GM23338 (cell line): ENCODE measurements around the gene PRRT1.

Experiments used
- CREB1 ChIP-seq: fragments of 250-450 bp; sonication (Bioruptor Pico); IDR thresholded peaks from 2 replicates; pipeline ENCODE4 v1.5.0; 2020; ENCODE audit warnings: low read depth, mild to moderate bottlenecking, moderate library complexity
- CTCF ChIP-seq, 2 experiments: fragments of 200-600 bp in 1 of 2; sonication (generic) in 1 of 2; conservative IDR thresholded peaks; 2 replicates each; pipeline versions ENCODE4 v1.5.1 to v1.6.1; 2016 to 2017; ENCODE audit warnings: antibody characterized with exemption in 2 of 2, low read depth in 2 of 2, mild to moderate bottlenecking in 2 of 2, moderate library complexity in 1 of 2
- ETS1 ChIP-seq: IDR thresholded peaks from 2 replicates; pipeline ENCODE4 v1.6.1; 2016; ENCODE audit warnings: antibody characterized with exemption
- EZH2 ChIP-seq: fragments of 200-600 bp; sonication (generic); IDR thresholded peaks from one replicate; pipeline ENCODE4 v1.8.0; 2017; ENCODE audit warnings: antibody characterized with exemption, mild to moderate bottlenecking, low read depth; ENCODE audit not compliant: unreplicated experiment
- EZH2phosphoT487 ChIP-seq: fragments of 200-600 bp; sonication (generic); IDR thresholded peaks from one replicate; pipeline ENCODE4 v1.8.1; 2018; ENCODE audit warnings: antibody characterized with exemption; ENCODE audit not compliant: unreplicated experiment
- JUNB ChIP-seq: IDR thresholded peaks from one replicate; pipeline ENCODE4 v1.6.1; 2016; ENCODE audit warnings: antibody characterized with exemption; ENCODE audit not compliant: unreplicated experiment
- NANOG ChIP-seq: IDR thresholded peaks from 2 replicates; pipeline ENCODE4 v1.6.1; 2016; ENCODE audit warnings: antibody characterized with exemption, borderline replicate concordance
- POLR2AphosphoS5 ChIP-seq: IDR thresholded peaks from 2 replicates; pipeline ENCODE4 v1.6.1; 2016; ENCODE audit warnings: antibody characterized with exemption, low read depth
- REST ChIP-seq: IDR thresholded peaks from one replicate; pipeline ENCODE4 v1.6.1; 2018; ENCODE audit warnings: antibody characterized with exemption; ENCODE audit not compliant: unreplicated experiment
- STAT1 ChIP-seq: IDR thresholded peaks from one replicate; pipeline ENCODE4 v1.6.1; 2016; ENCODE audit warnings: antibody characterized with exemption; ENCODE audit not compliant: unreplicated experiment
- ZNF114 ChIP-seq: fragments of 250-450 bp; sonication (Bioruptor Pico); IDR thresholded peaks from 2 replicates; pipeline ENCODE4 v1.5.0; 2020; ENCODE audit warnings: mild to moderate bottlenecking, moderate library complexity
- ZNF462 ChIP-seq: fragments of 250-450 bp; sonication (Bioruptor Pico); IDR thresholded peaks from 2 replicates; pipeline ENCODE4 v1.5.0; 2020; ENCODE audit warnings: mild to moderate bottlenecking, moderate library complexity

GRCh38 chr6:32183030-32183429, 31.3 kb upstream of the PRRT1 start:
- TF ChIP-seq CTCF (conservative IDR thresholded peaks at IDR 0.05; ENCODE audit: low read depth in 2 of 2) (no peak), POLR2AphosphoS5 (no peak), EZH2phosphoT487 (no peak), REST (no peak), JUNB (no peak), EZH2 (no peak), ZNF462 (CRISPR knock-in tag) (no peak), NANOG (no peak), CREB1 (CRISPR knock-in tag) (no peak), ETS1 (no peak), ZNF114 (no peak), STAT1 (no peak)
